Body of pancreas (tissue), 4 donors: ENCODE data around the gene SIL1. TPM values are rescaled to one million over a fixed set of nuclear protein-coding genes. Genes with fewer than 3 reads are reported as not detected.
"Not testable (repeated sequence)": the region's sequence is repeated elsewhere in the genome, so short reads cannot be mapped to it uniquely, and the experiment has no call there.

ENCODE experiments used
- ATAC-seq: fragments of 150-250 bp; one replicate; pipeline ENCODE4 v1.9.1; 2016
- DNase-seq, 4 donors: peaks; one replicate each; pipeline ENCODE4 v3.0.0-alpha.2; 2019
- H3K27ac ChIP-seq, 4 donors: fragments of 200-600 bp; sonication (generic); 1 replicate in 3 of 4; 2 replicates in 1 of 4; pipeline versions ENCODE4 v1.5.1 to v1.6.1; 2016 to 2019; ENCODE audit warnings: mild to moderate bottlenecking in 1 of 4, mixed read lengths in 1 of 4, moderate library complexity in 1 of 4
- H3K27me3 ChIP-seq, 2 donors: fragments of 200-600 bp; sonication (generic); one replicate each; pipeline ENCODE4 v1.6.0; 2016; ENCODE audit warnings: mild to moderate bottlenecking in 1 of 2
- H3K36me3 ChIP-seq, 2 donors: fragments of 200-600 bp; sonication (generic); replicated peaks in 1 of 2; 2 replicates each; pipeline ENCODE4 v1.5.1; 2016; ENCODE audit warnings: low read depth in 2 of 2; ENCODE audit not compliant: insufficient read depth in 1 of 2
- H3K4me1 ChIP-seq: fragments of 200-600 bp; sonication (generic); one replicate; pipeline ENCODE4 v1.6.0; 2016
- H3K4me3 ChIP-seq, 2 donors: fragments of 200-600 bp; sonication (generic); 1 replicate in 1 of 2; 2 replicates in 1 of 2; pipeline ENCODE4 v1.5.1; 2016 to 2019
- H3K9me3 ChIP-seq, 3 donors: fragments of 200-600 bp; sonication (generic); 1 replicate in 2 of 3; 2 replicates in 1 of 3; pipeline ENCODE4 v1.5.1; 2016
- CTCF ChIP-seq, 7 experiments: fragments of 450-650 bp in 4 of 7; fragments of 200-600 bp in 3 of 7; sonication (generic) in 3 of 7; IDR thresholded peaks; one replicate each; pipeline ENCODE4 v1.5.1; 2016 to 2019; ENCODE audit warnings: antibody characterized with exemption in 7 of 7
- POLR2A ChIP-seq, 3 donors: fragments of 450-650 bp; IDR thresholded peaks; one replicate each; pipeline ENCODE4 v1.6.1; 2016; ENCODE audit warnings: antibody characterized with exemption in 3 of 3, mild to moderate bottlenecking in 2 of 3
- WGBS, 2 donors: methylation state at CpG; one replicate each; pipeline ENCODE4 v1.1.5; 2017; 5-methylcytosine and 5-hydroxymethylcytosine counted together
- intact Hi-C: fragments of 100-400 bp; cut with DNase I; formaldehyde crosslinking; loops from one replicate; pipeline ENCODE4 v1.15.1; 2023
- total RNA-seq, 2 donors: library from RNA; depleted of rRNA; stranded (reverse); fragments of >200 nt; gene quantifications; one replicate each; pipeline ENCODE4 v1.1.0, GENCODE V29; 2016

The SIL1 gene
- total RNA-seq, 2 donors from 2014 or later: 57.6 to 124 TPM

GRCh38 chr5:139193928-139194327 lies 4.2 kb downstream of the SIL1 start:
- no peaks in the 10 kb centered on the region for H3K27me3 ChIP-seq
- H3K4me3 ChIP-seq: no peak overlapping the region
- TF ChIP-seq CTCF (IDR thresholded peaks at IDR 0.05): peak in 5 of 7 experiments; percentile 20 to 44 (median 38)
- no peak for TF ChIP-seq POLR2A (IDR thresholded peaks at IDR 0.05)
- no peak overlapping the region for H3K27ac ChIP-seq
- ATAC-seq (no peak), DNase-seq (peak in 1 of 4 donors; percentile 20)
- no peaks in the 10 kb centered on the region for H3K9me3 ChIP-seq
- WGBS, 2 donors: 78 to 85% methylated on average over 1 of the region's 1 CpG
- H3K4me1 ChIP-seq: peaks cover 23% of the 10 kb centered on the region
- intact Hi-C loops: no loop called here
- no peaks in the 10 kb centered on the region for H3K36me3 ChIP-seq

- peaks cover 27% of the 10 kb centered on the region for H3K4me1 ChIP-seq
- H3K36me3 ChIP-seq, H3K27ac ChIP-seq, H3K27me3 ChIP-seq, DNase-seq, ATAC-seq, intact Hi-C loops, H3K4me3 ChIP-seq, H3K9me3 ChIP-seq: not testable (repeated sequence)
- WGBS, 2 donors: 73 to 80% methylated on average over 4 of the region's 4 CpGs
These were observed 5.3 kb downstream of the SIL1 start for GRCh38 chr5:139192906-139193305.

- DNase-seq, ATAC-seq, H3K27me3 ChIP-seq, H3K4me3 ChIP-seq, H3K36me3 ChIP-seq, intact Hi-C loops, H3K27ac ChIP-seq, H3K9me3 ChIP-seq: not testable (repeated sequence)
- WGBS, 2 donors: 93 to 96% methylated on average over 3 of the region's 3 CpGs
- peaks cover 27% of the 10 kb centered on the region for H3K4me1 ChIP-seq
These were observed 6.2 kb downstream of the SIL1 start for GRCh38 chr5:139191954-139192353.

GRCh38 chr5:139190125-139190524 lies 8.0 kb downstream of the SIL1 start:
- DNase-seq: no peak
- H3K36me3 ChIP-seq: no peaks in the 10 kb centered on the region
- peak overlapping the region in 2 of 4 donors; percentile 8 to 20 for H3K27ac ChIP-seq
- H3K4me1 ChIP-seq: peaks cover 33% of the 10 kb centered on the region
- no peaks in the 10 kb centered on the region for H3K9me3 ChIP-seq
- ATAC-seq: no peak
- 46 to 68% methylated on average over 3 of the region's 3 CpGs for WGBS, 2 donors
- intact Hi-C loops: no loop called here
- no peak for TF ChIP-seq CTCF (IDR thresholded peaks at IDR 0.05)
- TF ChIP-seq POLR2A (IDR thresholded peaks at IDR 0.05): no peak
- no peaks in the 10 kb centered on the region for H3K27me3 ChIP-seq
- H3K4me3 ChIP-seq: no peak overlapping the region

GRCh38 chr5:139188558-139189270 lies 9.5 kb downstream of the SIL1 start:
- no peak overlapping the region for H3K4me3 ChIP-seq
- no peaks in the 10 kb centered on the region for H3K27me3 ChIP-seq
- intact Hi-C loops: no loop called here
- DNase-seq: no peak
- peaks cover 40% of the 10 kb centered on the region for H3K4me1 ChIP-seq
- ATAC-seq: no peak
- no peak overlapping the region for H3K27ac ChIP-seq
- no peak for TF ChIP-seq POLR2A (IDR thresholded peaks at IDR 0.05)
- no peak for TF ChIP-seq CTCF (IDR thresholded peaks at IDR 0.05)
- no peaks in the 10 kb centered on the region for H3K36me3 ChIP-seq
- no peaks in the 10 kb centered on the region for H3K9me3 ChIP-seq
- WGBS, 2 donors: 63 to 74% methylated on average over 5 of the region's 5 CpGs
